OCI-M2 (cell line): ENCODE results near the gene ITPK1.

Experiments used
- DNase-seq: peaks from one replicate; lab custom pipeline; 2025; ENCODE audit not compliant: unreplicated experiment; lab: John Stamatoyannopoulos, UW

ITPK1 gene

DNA sequence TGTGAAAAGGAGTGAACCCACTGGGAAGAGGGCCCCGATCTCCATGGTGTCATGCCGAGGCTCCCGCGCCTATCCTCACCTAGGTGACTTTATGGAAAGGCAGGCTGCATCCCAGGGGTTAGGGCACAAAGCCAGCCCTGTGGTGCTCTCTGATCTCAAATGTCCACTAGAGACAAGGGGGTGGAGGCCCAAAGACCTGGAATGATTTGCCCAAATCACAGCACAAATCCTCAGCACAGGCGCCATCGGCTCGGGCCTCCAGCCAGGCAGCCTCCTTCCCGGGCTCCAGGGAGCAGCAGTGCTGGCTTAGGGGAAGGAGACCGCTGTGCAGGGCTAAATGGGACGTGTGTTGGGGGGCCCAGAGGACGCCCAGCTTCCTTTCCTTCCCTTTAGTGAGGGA, 175.2 kb downstream of the ITPK1 start:
- DNase-seq = no peak

- DNase-seq = no peak
Measured at GRCh38 chr14:92939699-92940098, 176.0 kb downstream of the ITPK1 start.

DNA sequence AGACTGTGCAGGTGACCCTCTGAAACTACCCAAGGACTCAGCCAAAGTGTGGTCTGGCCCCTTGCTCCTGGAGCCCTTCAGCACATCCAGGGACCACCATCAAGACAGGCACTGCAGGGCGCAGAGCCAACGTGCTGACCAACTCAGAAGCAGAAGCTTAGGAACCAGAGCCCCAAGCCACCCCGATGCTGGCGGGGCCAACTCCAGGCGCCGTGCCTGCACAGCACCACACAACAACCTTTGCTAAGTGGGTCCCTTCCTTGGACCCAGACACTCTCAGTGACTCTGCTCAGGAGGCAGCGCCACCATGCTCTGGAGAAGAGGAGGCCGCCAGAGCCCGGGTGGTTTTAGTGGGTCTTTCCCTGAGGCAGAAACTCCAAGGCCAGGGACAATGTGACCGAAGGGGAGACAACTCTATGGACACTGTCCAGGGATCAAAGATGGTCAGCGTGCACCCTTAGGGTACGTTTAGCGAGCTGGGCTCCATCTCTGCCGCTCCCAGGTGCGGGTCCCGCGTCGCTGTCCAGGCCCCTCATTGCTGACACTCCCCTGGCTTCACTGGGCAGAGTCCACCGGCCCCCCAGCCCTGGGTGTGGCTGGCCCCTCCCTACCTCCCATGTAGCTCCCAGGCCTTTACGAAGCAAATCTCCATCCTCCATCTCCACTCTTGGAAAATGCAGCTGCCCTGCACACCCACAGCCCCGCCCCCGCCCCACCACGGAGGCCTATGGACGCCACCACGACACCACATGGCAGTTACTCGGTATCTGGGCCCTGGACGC, 176.6 kb downstream of the ITPK1 start:
- DNase-seq = no peak

DNA sequence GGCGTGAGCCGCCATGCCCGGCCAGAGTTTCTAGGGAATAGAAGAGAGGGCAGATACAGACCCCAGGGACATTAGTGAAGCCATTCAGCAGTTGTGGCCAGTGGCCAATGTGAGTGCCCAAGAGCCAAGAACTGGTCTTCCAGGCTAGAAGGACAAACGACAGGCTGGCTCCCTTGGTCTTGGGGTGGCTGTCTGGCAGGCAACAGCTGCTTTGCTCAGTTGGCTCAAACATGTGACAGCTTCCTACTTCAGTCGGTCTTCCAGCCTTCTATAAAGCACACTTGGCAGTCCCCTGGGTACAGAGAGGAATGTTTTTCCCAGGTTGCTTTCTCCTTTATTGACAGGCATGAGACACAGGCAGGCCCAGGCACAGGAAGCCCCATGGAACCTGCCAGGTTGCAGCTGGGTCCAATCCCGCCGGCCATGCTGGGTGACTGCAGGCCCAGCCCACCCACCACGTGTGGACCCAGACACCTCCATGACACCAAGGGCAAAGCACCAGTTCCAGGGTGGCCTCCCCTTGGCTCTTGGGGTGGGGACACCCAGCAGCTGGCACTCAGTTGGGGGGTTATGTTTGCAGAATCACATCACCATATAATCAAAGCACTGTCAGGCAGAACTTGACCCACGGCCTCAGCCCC, 177.4 kb downstream of the ITPK1 start:
- DNase-seq = no peak

DNA sequence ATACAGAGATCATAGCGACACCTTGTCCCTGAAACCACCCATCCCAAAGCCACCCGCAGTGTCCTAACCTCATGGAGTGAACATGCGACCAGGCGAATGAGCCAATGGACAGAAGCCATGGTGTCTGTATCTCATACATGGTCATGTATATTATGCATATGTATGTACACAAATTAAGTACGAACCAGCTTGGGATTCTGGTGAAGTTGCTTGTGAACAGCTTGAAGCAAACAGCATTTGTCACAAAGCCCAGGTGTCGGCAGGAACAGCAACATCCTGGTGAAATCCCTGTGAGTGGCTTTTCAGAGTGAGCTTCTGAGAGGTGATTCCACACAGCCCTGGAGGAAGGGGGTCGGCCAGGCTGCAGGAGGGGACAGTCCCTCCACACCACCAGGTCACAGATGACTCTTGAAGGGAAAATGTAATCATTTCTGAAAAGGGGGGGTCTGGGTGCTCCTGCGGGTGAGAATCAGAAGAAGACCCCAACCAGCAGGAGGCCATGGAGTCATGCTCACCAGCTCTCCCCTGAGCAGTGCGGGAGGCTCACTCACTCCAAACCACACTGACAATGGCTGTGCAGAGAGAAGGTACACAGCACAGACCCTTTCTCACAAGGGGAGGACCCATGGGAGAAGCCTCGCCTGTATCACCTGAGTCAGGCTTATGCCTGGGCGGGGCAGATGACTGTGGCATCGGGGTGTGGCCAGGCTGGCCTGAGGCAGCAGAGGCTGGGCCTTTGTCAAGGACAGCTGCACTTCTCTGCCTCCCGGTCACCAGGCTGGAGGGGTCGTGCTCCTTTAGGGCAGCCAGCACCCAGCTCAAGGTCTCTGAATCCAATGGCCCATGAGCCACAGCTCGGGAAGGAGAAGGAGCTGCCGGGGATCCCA, 178.4 kb downstream of the ITPK1 start:
- no peak for DNase-seq

DNA sequence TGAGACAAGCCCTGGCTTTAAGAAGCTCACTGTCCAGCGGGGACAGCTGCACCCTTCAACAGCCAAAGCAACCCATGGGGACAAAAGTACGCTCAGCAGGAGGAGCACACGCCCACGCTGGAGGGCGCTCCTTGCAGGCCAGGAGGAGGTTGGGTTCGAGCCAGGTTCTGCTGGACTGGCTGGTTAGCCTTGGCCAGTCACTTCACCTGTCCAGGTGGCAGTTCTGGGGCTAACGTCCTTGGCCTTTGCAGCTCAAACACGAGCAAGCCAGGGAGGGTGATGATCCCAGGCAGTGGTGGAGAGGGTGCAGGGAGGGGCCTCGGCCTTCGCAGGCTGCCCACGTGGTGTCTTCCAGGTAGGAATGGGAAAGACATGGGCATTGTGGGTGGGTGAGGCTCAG, 179.6 kb downstream of the ITPK1 start:
- DNase-seq = no peak

- no peak for DNase-seq
Measured at GRCh38 chr14:92935446-92935845, 180.3 kb downstream of the ITPK1 start.

GRCh38 chr14:92934196-92935085, 181.3 kb downstream of the ITPK1 start:
- DNase-seq = no peak

- DNase-seq = no peak
Measured at GRCh38 chr14:92933481-92933880, 182.2 kb downstream of the ITPK1 start.

DNA sequence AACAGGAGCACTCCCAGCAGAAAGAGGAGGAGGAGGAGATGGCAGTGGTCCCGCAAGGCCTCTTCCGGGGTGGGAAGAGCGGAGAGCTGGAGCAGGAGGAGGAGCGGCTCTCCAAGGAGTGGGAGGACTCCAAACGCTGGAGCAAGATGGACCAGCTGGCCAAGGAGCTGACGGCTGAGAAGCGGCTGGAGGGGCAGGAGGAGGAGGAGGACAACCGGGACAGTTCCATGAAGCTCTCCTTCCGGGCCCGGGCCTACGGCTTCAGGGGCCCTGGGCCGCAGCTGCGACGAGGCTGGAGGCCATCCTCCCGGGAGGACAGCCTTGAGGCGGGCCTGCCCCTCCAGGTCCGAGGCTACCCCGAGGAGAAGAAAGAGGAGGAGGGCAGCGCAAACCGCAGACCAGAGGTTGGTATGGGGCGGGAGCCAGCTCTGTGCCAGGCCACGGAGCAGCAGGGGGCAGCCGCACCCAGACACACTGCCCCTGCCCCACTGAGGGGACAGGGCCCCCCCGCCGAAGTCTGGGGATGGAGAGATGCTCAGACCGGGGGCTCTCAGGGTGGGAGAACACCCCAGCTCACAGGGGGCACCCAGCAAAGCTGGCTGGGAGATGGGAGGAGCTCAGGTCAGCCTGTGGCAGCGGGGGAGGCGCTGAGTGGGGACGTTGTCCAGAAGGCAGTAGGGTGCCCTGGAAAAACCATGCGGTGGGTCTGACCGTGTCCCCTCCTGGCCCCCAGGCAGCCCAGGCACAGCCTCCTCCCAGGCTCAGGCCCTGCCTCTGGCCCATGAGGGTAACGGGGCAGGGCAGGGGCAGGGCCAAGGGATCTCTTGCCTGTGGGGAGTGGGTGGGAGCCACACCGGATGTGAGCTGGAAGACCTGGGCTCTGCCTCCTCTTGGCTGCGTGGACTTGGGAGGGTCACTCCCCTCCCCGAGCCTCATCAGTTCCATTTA, 183.0 kb downstream of the ITPK1 start:
- no peak for DNase-seq

DNA sequence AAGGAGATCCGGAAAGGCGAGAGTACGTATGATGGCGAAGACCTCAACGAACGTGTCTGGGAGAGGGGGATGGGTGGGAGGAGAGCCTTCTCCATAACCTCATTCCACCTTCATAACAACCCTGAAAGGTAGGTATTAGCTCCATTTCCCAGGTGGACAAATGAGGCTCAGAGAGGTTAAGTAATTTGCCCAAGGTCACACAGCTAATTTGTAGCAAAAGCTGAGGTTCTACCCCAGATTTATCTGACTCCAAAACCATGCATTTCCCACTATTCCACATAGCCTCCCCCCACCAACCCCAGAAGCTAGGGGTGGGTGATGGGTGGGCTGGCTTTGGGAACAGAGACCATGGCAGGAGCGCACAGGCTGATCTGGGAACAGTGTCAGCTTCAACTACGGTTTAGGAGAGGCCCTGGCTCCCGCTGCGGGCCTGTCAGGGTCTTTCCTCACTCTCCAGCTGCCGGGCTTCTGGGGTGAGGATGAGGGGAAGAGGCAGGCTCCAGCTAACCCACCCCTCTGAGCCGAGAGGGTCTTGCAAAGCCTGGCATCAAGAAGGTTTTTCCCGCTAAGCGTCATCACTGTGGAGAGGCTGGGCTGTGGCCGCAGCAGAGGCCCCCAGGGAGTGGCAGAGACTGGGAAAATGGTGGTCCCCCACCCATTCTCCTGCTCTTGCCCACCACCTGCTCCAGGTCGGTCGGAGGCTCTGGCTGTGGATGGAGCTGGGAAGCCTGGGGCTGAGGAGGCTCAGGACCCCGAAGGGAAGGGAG, 183.9 kb downstream of the ITPK1 start:
- no peak for DNase-seq

GRCh38 chr14:92930737-92931602, 184.8 kb downstream of the ITPK1 start:
- no peak for DNase-seq

DNA sequence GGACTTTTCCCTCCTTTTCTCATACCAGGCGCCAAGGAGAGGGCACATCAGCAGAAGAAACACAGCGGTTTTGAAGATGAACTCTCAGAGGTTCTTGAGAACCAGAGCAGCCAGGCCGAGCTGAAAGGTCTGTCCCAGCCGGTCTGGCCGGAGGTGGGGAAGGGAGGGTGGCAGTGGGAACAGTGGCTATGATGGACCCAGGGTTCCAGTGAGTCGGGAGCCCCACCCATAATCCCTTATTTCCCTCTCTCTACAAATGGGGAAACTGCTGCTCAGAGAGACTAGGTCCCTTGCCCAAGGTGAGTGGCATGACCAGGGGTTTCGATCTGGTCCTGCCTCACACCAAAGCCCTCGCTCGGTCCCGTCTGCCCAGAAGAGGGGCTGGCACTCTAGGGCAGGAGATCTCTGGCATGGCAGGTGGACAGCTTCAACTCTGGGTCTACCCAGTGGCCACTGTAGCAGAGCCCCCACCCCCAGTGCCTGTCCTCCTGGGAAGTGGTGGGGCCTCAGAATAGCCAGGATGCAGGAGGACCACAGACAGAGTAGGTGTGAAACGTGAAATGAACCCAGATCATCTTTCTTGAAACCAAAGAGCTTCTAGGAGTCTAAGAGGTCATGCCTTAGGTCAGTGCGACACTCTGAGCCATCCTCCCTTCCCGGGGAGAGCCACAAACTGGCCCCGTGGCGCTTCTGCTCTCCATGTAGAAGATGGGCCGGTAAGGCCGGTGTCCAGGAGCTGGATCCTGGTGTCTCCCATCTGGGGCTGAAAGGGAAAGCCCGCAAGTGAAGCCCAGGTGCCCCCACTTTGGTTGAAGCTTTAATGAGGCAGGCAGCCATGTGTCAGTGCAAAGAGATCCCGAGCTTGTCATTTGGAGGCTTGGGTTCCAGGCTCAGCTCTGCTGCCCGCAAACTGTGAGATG, 185.8 kb downstream of the ITPK1 start:
- no peak for DNase-seq

GRCh38 chr14:92928961-92929688, 186.6 kb downstream of the ITPK1 start:
- no peak for DNase-seq

- DNase-seq = no peak
Measured at GRCh38 chr14:92928258-92928629, 187.5 kb downstream of the ITPK1 start.
